Pancreas (tissue), 10 donors: ENCODE measurements around the gene MIF. TPM values are rescaled to one million over a fixed set of nuclear protein-coding genes. Genes with fewer than 3 reads are reported as not detected.
"Not testable (repeated sequence)": the region's sequence is repeated elsewhere in the genome, so short reads cannot be mapped to it uniquely, and the experiment has no call there.

Experiments
- ATAC-seq, 4 donors: fragments of 200-7000 bp; cut with Tn5 transposase; one replicate each; pipeline versions ENCODE4 v1.8.0 to v1.9.1; 2020; ENCODE audit warnings: mild to moderate bottlenecking in 4 of 4, moderate library complexity in 4 of 4
- DNase-seq, 6 donors: peaks; one replicate each; pipeline ENCODE4 v3.0.0-alpha.2; 2020
- FAIRE-seq: peaks from 2 replicates; lab custom pipeline; 2012; peaks lifted over from hg19 to GRCh38; lab: Jason Lieb, UNC
- H3K27ac ChIP-seq, 4 donors: fragments of 200-600 bp; sonication (generic); 1 replicate in 3 of 4; 2 replicates in 1 of 4; pipeline versions ENCODE4 v1.5.0 to v1.8.0; 2020
- H3K27me3 ChIP-seq, 4 donors: fragments of 200-600 bp; one replicate each; pipeline ENCODE4 v1.8.0; 2021
- H3K36me3 ChIP-seq, 3 donors: fragments of 200-600 bp; sonication (generic) in 1 of 3; one replicate each; pipeline versions ENCODE4 v1.5.0 to v1.8.0; 2020 to 2021
- H3K4me1 ChIP-seq, 3 donors: fragments of 200-600 bp; one replicate each; pipeline ENCODE4 v1.8.0; 2021
- H3K4me3 ChIP-seq, 4 donors: fragments of 200-600 bp; sonication (generic) in 2 of 4; one replicate each; pipeline versions ENCODE4 v1.5.0 to v1.8.0; 2020 to 2021
- H3K9me3 ChIP-seq, 4 donors: fragments of 200-600 bp; one replicate each; pipeline ENCODE4 v1.8.0; 2021
- WGBS, 2 donors: extraction: QIAGEN DNeasy Blood & Tissue Kit; methylation state at CpG; one replicate each; pipeline ENCODE4 v1.1.7; 2013; 5-methylcytosine and 5-hydroxymethylcytosine counted together
- intact Hi-C, 3 donors: fragments of 100-400 bp; cut with DNase I; formaldehyde crosslinking; loops; one replicate each; pipeline versions ENCODE4 v1.11.1 to v1.14.2; 2022
- polyA plus RNA-seq, 2 donors: library from polyadenylated mRNA; stranded (reverse); fragments of 200-250 nt; gene quantifications; one replicate each; pipeline ENCODE4 v1.2.3, GENCODE V29; 2013
- total RNA-seq, 6 donors: library from RNA; stranded (reverse); fragmentation: NEBNext Ultra II Directional in 4 of 6; extraction: Animal tissue kit (Norgen Biotek cat#: 25700) in 4 of 6; gene quantifications; one replicate each; pipeline versions ENCODE4 v1.2.1 to v1.2.4, GENCODE V29; 2021 to 2023
- TF ChIP-seq, protein P1 (sequence below), 4 donors: fragments of 200-600 bp; sonication (generic) in 3 of 4; IDR thresholded peaks; one replicate each; pipeline versions ENCODE4 v1.5.0 to v1.8.0; 2021; ENCODE audit warnings: antibody characterized with exemption in 4 of 4
- donor health status: healthy with polysubstance abuse.
- donor health status: DM: no; HTN: no; CAD: no; lungs with moderate emphysema.
- donor health status: DM: no; HTN: no; CAD: no.
- donor health status: control.
- donor health status: control.
- donor health status: Bipolar disorder and iron deficiency.
- donor health status: DM: yes; HTN: yes; CAD: no.
- donor health status: DM: no; HTN: no; CAD: no.
- donor health status: DM: no; HTN: no; CAD: no.
- donor health status: DM: yes; HTN: yes; CAD: no.

MIF gene
- total and polyA plus RNA-seq, 8 donors = 128 to 476 (median 227) TPM

DNA sequence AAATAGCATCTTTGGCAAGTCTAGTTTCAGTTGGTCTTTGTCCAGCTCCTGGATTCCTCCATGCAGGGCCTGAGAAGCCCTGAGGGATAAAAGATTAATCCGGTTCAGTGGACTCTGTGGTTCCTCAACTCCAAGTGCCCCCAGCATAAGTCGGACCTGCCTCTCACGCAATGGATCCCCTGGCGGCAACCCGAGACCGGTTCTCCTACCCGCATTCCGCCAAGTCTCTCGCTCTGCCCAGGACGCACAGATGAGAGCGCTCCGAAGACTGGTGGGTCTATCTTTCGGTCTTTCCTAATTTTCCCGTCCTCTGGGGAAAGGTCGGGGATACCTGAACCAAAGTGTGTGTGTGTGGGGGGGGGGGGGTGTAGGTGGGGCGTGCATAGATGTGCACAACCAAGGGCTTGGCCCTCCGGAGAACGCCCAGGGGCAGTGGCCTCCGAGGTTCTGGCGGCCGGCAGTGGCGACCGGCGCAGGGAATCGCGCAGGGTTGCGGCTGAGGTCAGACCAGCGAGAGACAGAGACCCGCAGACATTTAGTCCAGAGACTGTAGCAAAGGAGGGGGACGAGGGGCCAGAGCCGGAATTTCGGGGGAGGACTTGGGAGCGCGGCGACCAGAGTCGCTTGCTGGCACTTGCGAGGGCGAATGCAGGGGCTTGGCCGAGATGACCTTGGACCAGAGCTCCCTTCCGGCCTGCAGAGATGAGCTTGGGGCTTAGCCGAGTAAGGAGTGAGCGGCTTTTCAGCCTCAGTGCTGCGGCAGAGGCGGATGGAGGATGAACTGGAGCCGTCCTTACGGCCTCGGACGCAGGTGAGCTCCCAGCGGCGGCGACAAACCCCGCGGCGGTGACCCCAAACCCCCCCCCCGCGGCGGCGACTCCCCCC is 37.2 kb upstream of the MIF start:
- Histone ChIP-seq H3K27me3 (no peaks in the 10 kb centered on the region), H3K9me3 (no peaks in the 10 kb centered on the region), H3K4me3 (peak overlapping the region; percentile 52 to 79 (median 64)), H3K27ac (peak overlapping the region; percentile 79 to 88 (median 85)), H3K36me3 (no peaks in the 10 kb centered on the region), H3K4me1 (peaks cover 0 to 4% (median 0%) of the 10 kb centered on the region in 3 donors)
- TF ChIP-seq, protein P1, sequence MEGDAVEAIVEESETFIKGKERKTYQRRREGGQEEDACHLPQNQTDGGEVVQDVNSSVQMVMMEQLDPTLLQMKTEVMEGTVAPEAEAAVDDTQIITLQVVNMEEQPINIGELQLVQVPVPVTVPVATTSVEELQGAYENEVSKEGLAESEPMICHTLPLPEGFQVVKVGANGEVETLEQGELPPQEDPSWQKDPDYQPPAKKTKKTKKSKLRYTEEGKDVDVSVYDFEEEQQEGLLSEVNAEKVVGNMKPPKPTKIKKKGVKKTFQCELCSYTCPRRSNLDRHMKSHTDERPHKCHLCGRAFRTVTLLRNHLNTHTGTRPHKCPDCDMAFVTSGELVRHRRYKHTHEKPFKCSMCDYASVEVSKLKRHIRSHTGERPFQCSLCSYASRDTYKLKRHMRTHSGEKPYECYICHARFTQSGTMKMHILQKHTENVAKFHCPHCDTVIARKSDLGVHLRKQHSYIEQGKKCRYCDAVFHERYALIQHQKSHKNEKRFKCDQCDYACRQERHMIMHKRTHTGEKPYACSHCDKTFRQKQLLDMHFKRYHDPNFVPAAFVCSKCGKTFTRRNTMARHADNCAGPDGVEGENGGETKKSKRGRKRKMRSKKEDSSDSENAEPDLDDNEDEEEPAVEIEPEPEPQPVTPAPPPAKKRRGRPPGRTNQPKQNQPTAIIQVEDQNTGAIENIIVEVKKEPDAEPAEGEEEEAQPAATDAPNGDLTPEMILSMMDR (IDR thresholded peaks at IDR 0.05) = no peak
- DNase-seq (peak in 5 of 6 donors; percentile 51 to 80 (median 59)), ATAC-seq (peak; percentile 25 to 56 (median 54)), FAIRE-seq (no peak)
- 3 to 4% methylated on average over 54 to 56 of the region's 58 CpGs for WGBS, 2 donors
- intact Hi-C loops = no loop called here

- Histone ChIP-seq H3K27me3 (no peaks in the 10 kb centered on the region), H3K27ac (peak within 1 kb of the TSS; percentile 79 to 88 (median 85)), H3K36me3 (no peaks in the 10 kb centered on the region), H3K4me3 (peak within 1 kb of the TSS; percentile 52 to 79 (median 64)), H3K4me1 (peaks cover 0 to 4% (median 0%) of the 10 kb centered on the region in 3 donors), H3K9me3 (no peaks in the 10 kb centered on the region)
- TF ChIP-seq, protein P1 (IDR thresholded peaks at IDR 0.05) = peak in 2 of 4 donors; percentile 19 to 39
- FAIRE-seq (no peak), DNase-seq (peak; percentile 96 to 100 (median 97)), ATAC-seq (peak; percentile 90 to 96 (median 94))
- intact Hi-C loops = no loop called here
- 1% methylated on average over 59 to 60 of the region's 60 CpGs for WGBS, 2 donors
These were observed 36.3 kb upstream of the MIF start, which contains the start of gene SLC2A11 for GRCh38 chr22:23857606-23858483. Gene SLC2A11 (plus strand): TSS chr22:23857875. CDS start chr22:23858000, 125 bp downstream.

DNA sequence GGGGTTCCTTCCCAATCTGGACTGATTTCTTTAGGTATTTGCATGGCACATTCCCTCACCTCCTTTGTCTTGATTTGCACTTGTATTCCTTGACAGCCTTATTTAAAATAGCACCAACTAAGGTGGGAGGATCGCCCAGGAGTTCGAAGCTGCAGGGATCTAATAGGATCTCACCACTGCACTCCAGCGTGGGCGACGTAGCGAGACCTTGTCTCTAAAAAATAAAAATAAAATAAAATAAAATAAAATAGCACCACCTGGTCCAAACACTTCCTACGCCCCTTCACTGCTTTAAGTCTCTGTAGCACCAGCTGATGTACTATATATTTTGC is 35.7 kb upstream of the MIF start:
- intact Hi-C loops = no loop called here
- Histone ChIP-seq H3K4me1 (peaks cover 0 to 4% (median 0%) of the 10 kb centered on the region in 3 donors), H3K36me3 (no peaks in the 10 kb centered on the region), H3K27me3 (no peaks in the 10 kb centered on the region), H3K4me3 (peak overlapping the region in 3 of 4 donors; percentile 52 to 79 (median 58)), H3K9me3 (no peaks in the 10 kb centered on the region), H3K27ac (peak overlapping the region in 3 of 4 donors; percentile 79 to 88 (median 82))
- FAIRE-seq (no peak), ATAC-seq (no peak), DNase-seq (no peak)
- WGBS, 2 donors = 22 to 30% methylated on average over 7 of the region's 7 CpGs
- TF ChIP-seq, protein P1 (IDR thresholded peaks at IDR 0.05) = no peak

DNA sequence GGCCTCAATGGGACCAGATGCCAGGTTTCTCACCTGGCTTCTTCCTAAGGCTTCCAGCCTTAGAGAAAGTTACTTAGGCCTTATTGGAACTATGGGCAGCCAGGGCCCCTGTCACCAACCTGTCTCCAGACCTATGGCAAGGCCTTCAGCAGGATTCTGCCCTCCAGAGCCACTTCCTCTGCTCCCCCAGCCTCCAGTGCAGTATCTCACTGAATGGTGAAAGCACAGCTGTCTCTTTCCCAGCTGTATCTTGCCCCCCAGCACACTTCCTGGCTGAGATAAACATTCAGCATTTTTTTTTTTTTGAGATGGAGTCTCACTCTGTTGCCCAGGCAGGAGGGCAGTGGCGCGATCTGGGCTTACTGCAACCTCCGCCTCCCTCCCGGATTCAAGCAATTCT is 35.0 kb upstream of the MIF start:
- DNase-seq (peak in 3 of 6 donors; percentile 36 to 58 (median 40)), ATAC-seq (peak in 3 of 4 donors; percentile 1 to 10 (median 8)), FAIRE-seq (no peak)
- WGBS, 2 donors = 29 to 51% methylated on average over 4 of the region's 4 CpGs
- Histone ChIP-seq H3K36me3 (no peaks in the 10 kb centered on the region), H3K27ac (peak overlapping the region in 2 of 4 donors; percentile 42 to 43), H3K9me3 (no peaks in the 10 kb centered on the region), H3K4me1 (peaks cover 0 to 4% (median 0%) of the 10 kb centered on the region in 3 donors), H3K27me3 (no peaks in the 10 kb centered on the region), H3K4me3 (peak overlapping the region in 2 of 4 donors; percentile 58 to 79)
- intact Hi-C loops = no loop called here
- TF ChIP-seq, protein P1 (IDR thresholded peaks at IDR 0.05) = no peak

DNA sequence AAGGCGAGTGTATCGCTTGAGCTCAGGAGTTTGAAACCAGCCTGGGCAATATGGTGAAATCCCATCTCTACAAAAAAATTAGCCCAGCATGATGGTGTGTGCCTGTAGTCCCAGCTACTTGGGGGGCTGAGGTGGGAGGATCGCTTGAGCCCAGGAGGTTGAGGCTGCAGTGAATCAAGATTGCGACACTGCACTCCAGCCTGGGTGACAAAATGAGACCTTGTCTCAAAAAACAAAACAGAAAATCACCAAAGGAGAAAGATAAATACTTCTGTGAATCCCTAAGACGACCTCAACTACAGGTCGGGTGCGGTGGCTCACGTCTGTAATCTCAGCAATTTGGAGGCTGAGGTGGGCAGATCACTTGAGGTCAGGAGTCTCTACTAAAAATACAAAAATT is 34.0 kb upstream of the MIF start:
- H3K27ac ChIP-seq, H3K36me3 ChIP-seq, ATAC-seq, H3K4me1 ChIP-seq, H3K27me3 ChIP-seq, FAIRE-seq, H3K4me3 ChIP-seq, intact Hi-C loops, H3K9me3 ChIP-seq: not testable (repeated sequence)
- DNase-seq = peak in 1 of 6 donors; percentile 4
- 90 to 95% methylated on average over 8 of the region's 8 CpGs for WGBS, 2 donors
